A673 (cell line): ENCODE data around the gene BUB1B. TPM values are rescaled to one million over a fixed set of nuclear protein-coding genes. Genes with fewer than 3 reads are reported as not detected.

Experiments
- BruUV-seq: library from RNA; stranded (reverse); fragments of 400-500 nt; replicated peaks from 2 replicates; lab custom pipeline; 2021; lab: Mats Ljungman, UMichigan
- CTCF ChIA-PET: fragments of 300-600 bp; sonication (Branson Sonifier 250); formaldehyde crosslinking; loops from one replicate; lab custom pipeline; 2022; ENCODE audit warnings: antibody characterized with exemption; lab: Charles Lee
- POLR2A ChIA-PET: fragments of 300-600 bp; sonication (Branson Sonifier 250); formaldehyde crosslinking; loops from one replicate; lab custom pipeline; 2022; ENCODE audit warnings: antibody characterized with exemption; ENCODE audit not compliant: low non-redundant PET; lab: Charles Lee
- DNase-seq: peaks from one replicate; pipeline ENCODE4 v3.0.0-alpha.2; 2015; ENCODE audit warnings: low spot score
- H3K27ac ChIP-seq: fragments of 200-600 bp; sonication (generic); 2 replicates; pipeline ENCODE4 v1.5.1; 2016; ENCODE audit warnings: mixed run types, low read depth, mild to moderate bottlenecking, mixed read lengths, antibody characterized with exemption, low read length; ENCODE audit not compliant: poor library complexity, severe bottlenecking
- H3K27me3 ChIP-seq: fragments of 200-600 bp; sonication (generic); replicated peaks from 2 replicates; pipeline ENCODE4 v1.6.1; 2017; ENCODE audit warnings: mixed run types, low read depth, mild to moderate bottlenecking, mixed read lengths, antibody characterized with exemption, low read length; ENCODE audit not compliant: insufficient read depth, poor library complexity
- H3K36me3 ChIP-seq: fragments of 200-600 bp; sonication (generic); 2 replicates; pipeline ENCODE4 v1.6.1; 2016; ENCODE audit warnings: mixed run types, mild to moderate bottlenecking, mixed read lengths, antibody characterized with exemption, low read length; ENCODE audit not compliant: insufficient read depth, poor library complexity, severe bottlenecking
- H3K4me1 ChIP-seq: fragments of 200-600 bp; sonication (generic); 2 replicates; pipeline ENCODE4 v1.6.1; 2017; ENCODE audit warnings: mixed run types, mild to moderate bottlenecking, mixed read lengths, antibody characterized with exemption, low read length; ENCODE audit not compliant: insufficient read depth, poor library complexity, severe bottlenecking
- H3K4me3 ChIP-seq: fragments of 200-600 bp; sonication (generic); 2 replicates; pipeline ENCODE4 v1.5.1; 2016; ENCODE audit warnings: low read depth, mixed run types, mild to moderate bottlenecking, mixed read lengths, low read length; ENCODE audit not compliant: poor library complexity, severe bottlenecking
- H3K9me3 ChIP-seq: fragments of 200-600 bp; sonication (generic); 2 replicates; pipeline ENCODE4 v1.6.1; 2016; ENCODE audit warnings: mixed run types, low read depth, mild to moderate bottlenecking, mixed read lengths, antibody characterized with exemption, low read length; ENCODE audit not compliant: poor library complexity, severe bottlenecking
- CTCF ChIP-seq: fragments of 300-800, 200-600 bp; sonication (generic); conservative IDR thresholded peaks from 2 replicates; pipeline ENCODE4 v1.5.1; 2017; ENCODE audit warnings: low read depth, mild to moderate bottlenecking, antibody characterized with exemption, low read length, moderate library complexity, mixed read lengths
- EZH2 ChIP-seq: fragments of 200-600 bp; sonication (generic); IDR thresholded peaks from 2 replicates; pipeline ENCODE4 v1.6.1; 2017; ENCODE audit warnings: borderline replicate concordance, low read depth, mild to moderate bottlenecking, mixed read lengths, antibody characterized with exemption, low read length; ENCODE audit not compliant: poor library complexity, severe bottlenecking
- intact Hi-C: fragments of 100-400 bp; cut with micrococcal nuclease; formaldehyde crosslinking; loops from one replicate; pipeline ENCODE4 v1.10.0; 2022; ENCODE audit not compliant: unreplicated experiment
- total RNA-seq: library from RNA; stranded (reverse); gene quantifications from 2 replicates; pipeline ENCODE4 v1.2.3, GENCODE V29; 2021

The BUB1B gene
- total RNA-seq, 1 experiment from 2014 or later, result 196 TPM

GRCh38 chr15:40252438-40253166 is 91.7 kb downstream of the BUB1B start:
- no peak overlapping the region for H3K27ac ChIP-seq
- peak overlapping the region; percentile 47 for H3K4me3 ChIP-seq
- CTCF ChIA-PET, result no interaction called here
- POLR2A ChIA-PET, result no interaction called here
- peaks cover 10% of the 10 kb centered on the region for H3K4me1 ChIP-seq
- no peak for TF ChIP-seq CTCF
- TF ChIP-seq EZH2, result no peak
- intact Hi-C loops, result no loop called here
- no peaks in the 10 kb centered on the region for H3K9me3 ChIP-seq
- DNase-seq, result peak; percentile 33
- no peaks in the 10 kb centered on the region for H3K36me3 ChIP-seq
- no TSS peak for BruUV-seq
- H3K27me3 ChIP-seq, result no peaks in the 10 kb centered on the region

GRCh38 chr15:40253167-40253790 is 92.4 kb downstream of the BUB1B start:
- DNase-seq, result no peak
- Histone ChIP-seq H3K4me1 (peaks cover 10% of the 10 kb centered on the region), H3K9me3 (no peaks in the 10 kb centered on the region), H3K36me3 (no peaks in the 10 kb centered on the region), H3K4me3 (peak overlapping the region; percentile 47), H3K27me3 (no peaks in the 10 kb centered on the region), H3K27ac (no peak overlapping the region)
- no TSS peak for BruUV-seq
- intact Hi-C loops, result no loop called here
- POLR2A ChIA-PET, result no interaction called here
- TF ChIP-seq EZH2 (no peak), CTCF (no peak)
- CTCF ChIA-PET, result no interaction called here

DNA sequence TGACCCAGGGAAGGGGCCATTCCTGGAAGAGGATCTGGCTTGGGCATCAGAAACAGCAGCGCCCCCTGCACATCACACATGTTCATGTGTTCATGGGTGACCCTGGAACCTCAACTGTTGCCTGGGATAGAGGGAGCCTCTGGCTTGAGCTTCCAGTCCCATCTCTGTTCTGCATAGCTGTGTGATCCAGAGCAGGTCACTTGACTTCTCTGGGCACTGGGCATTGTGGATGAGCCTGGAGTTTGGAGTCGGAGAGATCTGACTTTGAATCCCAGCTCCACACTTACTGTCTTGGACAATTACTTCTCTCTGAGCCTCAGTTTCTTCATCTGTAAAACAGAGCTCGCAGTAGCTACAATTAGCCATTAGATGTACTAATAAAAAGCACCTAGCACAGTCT is 93.6 kb downstream of the BUB1B start:
- H3K4me3 ChIP-seq, result no peak overlapping the region
- H3K27me3 ChIP-seq, result no peaks in the 10 kb centered on the region
- CTCF ChIA-PET, result interaction anchor here (0.6 kb wide), 1 partner anchor 50 kb away, joined by 7 read pairs; no protein-coding TSS in a partner anchor
- H3K27ac ChIP-seq, result no peak overlapping the region
- H3K9me3 ChIP-seq, result no peaks in the 10 kb centered on the region
- POLR2A ChIA-PET, result no interaction called here
- no peak for DNase-seq
- TF ChIP-seq EZH2 (no peak), CTCF (no peak)
- intact Hi-C loops, result no loop called here
- BruUV-seq, result no TSS peak
- no peaks in the 10 kb centered on the region for H3K36me3 ChIP-seq
- H3K4me1 ChIP-seq, result peaks cover 10% of the 10 kb centered on the region
